H1 (cell line): ENCODE data around the gene PDYN. TPM values are rescaled to one million over a fixed set of nuclear protein-coding genes. Genes with fewer than 3 reads are reported as not detected.

Experiments used
- BACH1 ChIP-seq: IDR thresholded peaks from 2 replicates; pipeline ENCODE4 v1.6.1; 2012; ENCODE audit warnings: low read length, improper control_type of control experiment
- CHD2 ChIP-seq: IDR thresholded peaks from 2 replicates; pipeline ENCODE4 v1.6.1; 2012; ENCODE audit warnings: low read length, improper control_type of control experiment
- RAD21 ChIP-seq, 2 experiments: IDR thresholded peaks in 1 of 2; conservative IDR thresholded peaks in 1 of 2; 2 replicates each; pipeline ENCODE4 v1.6.1; 2011; ENCODE audit warnings: low read depth in 2 of 2, low read length in 2 of 2, improper control_type of control experiment in 1 of 2, inconsistent platforms in 1 of 2, mild to moderate bottlenecking in 1 of 2, moderate library complexity in 1 of 2
- SAP30 ChIP-seq: fragments of 300-600 bp; sonication (generic); IDR thresholded peaks from 2 replicates; pipeline ENCODE4 v1.7.1; 2012; ENCODE audit warnings: low read length, moderate library complexity, mild to moderate bottlenecking, inconsistent platforms; ENCODE audit not compliant: insufficient read depth, insufficient replicate concordance
- TBP ChIP-seq: IDR thresholded peaks from 2 replicates; pipeline ENCODE4 v1.6.1; 2011; ENCODE audit warnings: low read depth, low read length, improper control_type of control experiment
- polyA plus RNA-seq, 7 experiments: library from polyadenylated mRNA; depleted of rRNA in 3 of 7; stranded (reverse) in 5 of 7; unstranded in 2 of 7; fragments of >200 nt in 5 of 7; fragments of 200-250 nt in 2 of 7; gene quantifications; 1 replicate in 5 of 7; 2 replicates in 1 of 7; 4 replicates in 1 of 7; pipeline versions ENCODE4 v1.2.1 to v1.2.3, GENCODE V29; 2011 to 2013; ENCODE audit warnings: missing spikeins in 2 of 7, mixed read lengths in 2 of 7
- total RNA-seq: library from RNA; stranded (reverse); fragmentation: NEBNext Ultra II Directional; extraction: Animal tissue kit (Norgen Biotek cat#: 25700); gene quantifications from 2 replicates; pipeline ENCODE4 v1.2.1, GENCODE V29; 2021

PDYN gene
- total and polyA plus RNA-seq, 2 of the 8 experiments (the other 6 are each of a cell fraction or from before 2014, with no cell fraction given): 0.54 to 0.60 TPM

GRCh38 chr20:1946762-1947534 is 46.9 kb downstream of the PDYN start (continued):
- TF ChIP-seq BACH1 (no peak), TBP (no peak; the same call in 1 of the 2 replicates), RAD21 (IDR thresholded peaks at IDR 0.05 in 1 of 2, conservative IDR thresholded peaks at IDR 0.05 in 1 of 2; ENCODE audit: low read depth in 2 of 2, low read length in 2 of 2) (peak; percentile 0 to 1; a peak in 1 of 4 replicates), SAP30 (no peak), CHD2 (0 out of 2 replicates have a peak, but pooled peaks have one; percentile 49)
